SK-N-SH treated with all-trans-retinoic acid at 6 μM for 48 hours (cell line): ENCODE measurements around the gene NFIL3.

ENCODE experiments used
- ARNTL ChIP-seq: fragments of 450-650 bp; formaldehyde crosslinking; IDR thresholded peaks from 2 replicates; pipeline ENCODE4 v1.5.0; 2020; ENCODE audit warnings: low read depth, mild to moderate bottlenecking, moderate library complexity, borderline replicate concordance
- GLIS3 ChIP-seq: fragments of 250-450 bp; sonication (Bioruptor Pico); IDR thresholded peaks from 2 replicates; pipeline ENCODE4 v1.5.0; 2020; ENCODE audit warnings: mild to moderate bottlenecking, moderate library complexity
- PPARA ChIP-seq: fragments of 250-450 bp; sonication (Bioruptor Pico); IDR thresholded peaks from 2 replicates; pipeline ENCODE4 v1.5.0; 2020; ENCODE audit warnings: mild to moderate bottlenecking, borderline replicate concordance
- RARB ChIP-seq: fragments of 250-450 bp; sonication (Bioruptor Pico); IDR thresholded peaks from 2 replicates; pipeline ENCODE4 v1.8.0; 2021; ENCODE audit warnings: mild to moderate bottlenecking, moderate library complexity
- TOX ChIP-seq: fragments of 250-450 bp; sonication (Bioruptor Pico); IDR thresholded peaks from 2 replicates; pipeline ENCODE4 v1.8.0; 2021; ENCODE audit warnings: mild to moderate bottlenecking, moderate library complexity, borderline replicate concordance
- ZC3H10 ChIP-seq: fragments of 250-450 bp; sonication (Bioruptor Pico); IDR thresholded peaks from 2 replicates; pipeline ENCODE4 v1.5.1; 2021; ENCODE audit warnings: mild to moderate bottlenecking, moderate library complexity
- ZFP30 ChIP-seq: fragments of 450-650 bp; formaldehyde crosslinking; IDR thresholded peaks from 2 replicates; pipeline ENCODE4 v1.5.0; 2022; ENCODE audit warnings: mild to moderate bottlenecking, moderate library complexity
- TF ChIP-seq, protein P1 (sequence below): fragments of 250-450 bp; sonication (Bioruptor Pico); IDR thresholded peaks from 2 replicates; pipeline ENCODE4 v1.5.1; 2020; ENCODE audit warnings: low read depth, mild to moderate bottlenecking, moderate library complexity
- TF ChIP-seq, protein P2 (sequence below): fragments of 250-450 bp; sonication (Bioruptor Pico); IDR thresholded peaks from 2 replicates; pipeline ENCODE4 v1.8.0; 2020; ENCODE audit warnings: mild to moderate bottlenecking, moderate library complexity, borderline replicate concordance
- TF ChIP-seq, protein P3 (sequence below): fragments of 250-450 bp; sonication (Bioruptor Pico); IDR thresholded peaks from 2 replicates; pipeline ENCODE4 v1.5.1; 2021; ENCODE audit warnings: mild to moderate bottlenecking, moderate library complexity

GRCh38 chr9:91364702-91365101, 58.9 kb downstream of the NFIL3 start:
- TF ChIP-seq ARNTL (CRISPR knock-in tag) (no peak), TOX (CRISPR knock-in tag) (no peak), RARB (CRISPR knock-in tag) (no peak), ZFP30 (CRISPR knock-in tag) (no peak), GLIS3 (CRISPR knock-in tag) (no peak), PPARA (CRISPR knock-in tag) (no peak), ZC3H10 (CRISPR knock-in tag) (no peak)
- TF ChIP-seq, protein P1, sequence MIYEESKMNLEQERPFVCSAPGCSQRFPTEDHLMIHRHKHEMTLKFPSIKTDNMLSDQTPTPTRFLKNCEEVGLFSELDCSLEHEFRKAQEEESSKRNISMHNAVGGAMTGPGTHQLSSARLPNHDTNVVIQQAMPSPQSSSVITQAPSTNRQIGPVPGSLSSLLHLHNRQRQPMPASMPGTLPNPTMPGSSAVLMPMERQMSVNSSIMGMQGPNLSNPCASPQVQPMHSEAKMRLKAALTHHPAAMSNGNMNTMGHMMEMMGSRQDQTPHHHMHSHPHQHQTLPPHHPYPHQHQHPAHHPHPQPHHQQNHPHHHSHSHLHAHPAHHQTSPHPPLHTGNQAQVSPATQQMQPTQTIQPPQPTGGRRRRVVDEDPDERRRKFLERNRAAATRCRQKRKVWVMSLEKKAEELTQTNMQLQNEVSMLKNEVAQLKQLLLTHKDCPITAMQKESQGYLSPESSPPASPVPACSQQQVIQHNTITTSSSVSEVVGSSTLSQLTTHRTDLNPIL = no peak
- TF ChIP-seq, protein P2, sequence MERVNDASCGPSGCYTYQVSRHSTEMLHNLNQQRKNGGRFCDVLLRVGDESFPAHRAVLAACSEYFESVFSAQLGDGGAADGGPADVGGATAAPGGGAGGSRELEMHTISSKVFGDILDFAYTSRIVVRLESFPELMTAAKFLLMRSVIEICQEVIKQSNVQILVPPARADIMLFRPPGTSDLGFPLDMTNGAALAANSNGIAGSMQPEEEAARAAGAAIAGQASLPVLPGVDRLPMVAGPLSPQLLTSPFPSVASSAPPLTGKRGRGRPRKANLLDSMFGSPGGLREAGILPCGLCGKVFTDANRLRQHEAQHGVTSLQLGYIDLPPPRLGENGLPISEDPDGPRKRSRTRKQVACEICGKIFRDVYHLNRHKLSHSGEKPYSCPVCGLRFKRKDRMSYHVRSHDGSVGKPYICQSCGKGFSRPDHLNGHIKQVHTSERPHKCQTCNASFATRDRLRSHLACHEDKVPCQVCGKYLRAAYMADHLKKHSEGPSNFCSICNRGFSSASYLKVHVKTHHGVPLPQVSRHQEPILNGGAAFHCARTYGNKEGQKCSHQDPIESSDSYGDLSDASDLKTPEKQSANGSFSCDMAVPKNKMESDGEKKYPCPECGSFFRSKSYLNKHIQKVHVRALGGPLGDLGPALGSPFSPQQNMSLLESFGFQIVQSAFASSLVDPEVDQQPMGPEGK = no peak
- TF ChIP-seq, protein P3, sequence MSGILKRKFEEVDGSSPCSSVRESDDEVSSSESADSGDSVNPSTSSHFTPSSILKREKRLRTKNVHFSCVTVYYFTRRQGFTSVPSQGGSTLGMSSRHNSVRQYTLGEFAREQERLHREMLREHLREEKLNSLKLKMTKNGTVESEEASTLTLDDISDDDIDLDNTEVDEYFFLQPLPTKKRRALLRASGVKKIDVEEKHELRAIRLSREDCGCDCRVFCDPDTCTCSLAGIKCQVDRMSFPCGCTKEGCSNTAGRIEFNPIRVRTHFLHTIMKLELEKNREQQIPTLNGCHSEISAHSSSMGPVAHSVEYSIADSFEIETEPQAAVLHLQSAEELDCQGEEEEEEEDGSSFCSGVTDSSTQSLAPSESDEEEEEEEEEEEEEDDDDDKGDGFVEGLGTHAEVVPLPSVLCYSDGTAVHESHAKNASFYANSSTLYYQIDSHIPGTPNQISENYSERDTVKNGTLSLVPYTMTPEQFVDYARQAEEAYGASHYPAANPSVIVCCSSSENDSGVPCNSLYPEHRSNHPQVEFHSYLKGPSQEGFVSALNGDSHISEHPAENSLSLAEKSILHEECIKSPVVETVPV (CRISPR knock-in tag) = no peak
